Measurements from ENCODE around the gene CPLX1.

- TF ChIP-seq CTCF (conservative IDR thresholded peaks at IDR 0.05) (no peak), EZH2 (IDR thresholded peaks at IDR 0.05; ENCODE audit: low read depth) (no peak)
Observed at GRCh38 chr4:845836-846251, 19.9 kb upstream of the CPLX1 start.

Measured in PC-9 (cell line).